ENCODE data around the gene YTHDF1. TPM values are rescaled to one million over a fixed set of nuclear protein-coding genes. Genes with fewer than 3 reads are reported as not detected.
"Not testable (repeated sequence)": the region's sequence is repeated elsewhere in the genome, so short reads cannot be mapped to it uniquely, and the experiment has no call there.

Gene YTHDF1
- polyA plus RNA-seq, 2 of the 4 experiments (the other 2 are of a cell fraction), result 31.8 to 37.9 TPM

- TF ChIP-seq MAZ (IDR thresholded peaks at IDR 0.05; ENCODE audit: borderline replicate concordance, low read depth, low read length), result no peak
- no peak for TF ChIP-seq PHF8 (IDR thresholded peaks at IDR 0.05; ENCODE audit: borderline replicate concordance, low read depth)
- TF ChIP-seq CHD4 (IDR thresholded peaks at IDR 0.05; ENCODE audit: borderline replicate concordance), result no peak
- no peak for TF ChIP-seq JUN (IDR thresholded peaks at IDR 0.05)
Measured at GRCh38 chr20:63160641-63161175, 55.2 kb downstream of the YTHDF1 start (continued).

- H3K9me3 ChIP-seq, result no peaks in the 10 kb centered on the region
- DNase-seq (ENCODE audit: low read depth in 1 of 2, low spot score in 1 of 2) (no peak), ATAC-seq (no peak), FAIRE-seq (no peak)
- CTCF ChIA-PET, result interaction anchor here (1.2 to 1.4 kb wide), 3 partner anchors 9 to 27 kb away, joined by 3 to 5 read pairs (median 5); no protein-coding TSS in a partner anchor
- WGBS (ENCODE audit: missing lambda C conversion rate), result 60% methylated on average over 6 of the region's 10 CpGs
- no peaks in the 10 kb centered on the region for H3K4me1 ChIP-seq
- H3K27ac ChIP-seq, result no peak overlapping the region
- TF ChIP-seq NFE2L2 (conservative IDR thresholded peaks at IDR 0.05; ENCODE audit: low read length), result no peak
- TF ChIP-seq JUNB (IDR thresholded peaks at IDR 0.05), result no peak
- TF ChIP-seq SREBF2 (IDR thresholded peaks at IDR 0.05), result no peak
- TF ChIP-seq KDM1A (IDR thresholded peaks at IDR 0.05; ENCODE audit: low read depth), result no peak
- TF ChIP-seq RNF2 (IDR thresholded peaks at IDR 0.05; ENCODE audit: borderline replicate concordance, low read depth), result no peak
- no peak for TF ChIP-seq ZFP36 (IDR thresholded peaks at IDR 0.05; ENCODE audit: borderline replicate concordance, partially characterized antibody)
- TF ChIP-seq ATOH8 (CRISPR knock-in tag; IDR thresholded peaks at IDR 0.05; ENCODE audit: low read depth), result no peak
- no peak for TF ChIP-seq EHMT2 (IDR thresholded peaks at IDR 0.05; ENCODE audit: low read depth)
- no peak for TF ChIP-seq HMGXB4 (CRISPR knock-in tag; IDR thresholded peaks at IDR 0.05; ENCODE audit: borderline replicate concordance)
- no peak for TF ChIP-seq POLR2AphosphoS2 (conservative IDR thresholded peaks at IDR 0.05; ENCODE audit: low read length)
- no peak for TF ChIP-seq CBX8 (IDR thresholded peaks at IDR 0.05)
- TF ChIP-seq BHLHE40 (IDR thresholded peaks at IDR 0.05; ENCODE audit: low read depth, low read length), result no peak
- no peak for TF ChIP-seq PBX3 (IDR thresholded peaks at IDR 0.05)
- no peak for TF ChIP-seq KDM5A (IDR thresholded peaks at IDR 0.05)
- no peak for TF ChIP-seq EP300 (IDR thresholded peaks at IDR 0.05)
- TF ChIP-seq FOXS1 (CRISPR knock-in tag; IDR thresholded peaks at IDR 0.05), result no peak
- no peak overlapping the region for H3K4me2 ChIP-seq
- no peak overlapping the region for H3K4me3 ChIP-seq
- POLR2A ChIA-PET, result no interaction called here
Measured at GRCh38 chr20:63159826-63160640, 55.9 kb downstream of the YTHDF1 start.

- ATAC-seq; H3K27ac ChIP-seq; POLR2A ChIA-PET; DNase-seq (ENCODE audit: low read depth in 1 of 2, low spot score in 1 of 2); H3K9me3 ChIP-seq; H3K4me3 ChIP-seq; H3K4me2 ChIP-seq; H3K4me1 ChIP-seq; FAIRE-seq: not testable (repeated sequence)
- 48% methylated on average over 18 of the region's 20 CpGs for WGBS (ENCODE audit: missing lambda C conversion rate)
- CTCF ChIA-PET, result interaction anchor here (1.4 kb wide), 1 partner anchor 17 kb away, joined by 5 read pairs; no protein-coding TSS in a partner anchor
Measured at GRCh38 chr20:63159251-63159650, 56.7 kb downstream of the YTHDF1 start.
